OCI-LY3 (cell line): ENCODE measurements around the gene KIF6.

Source experiments
- EZH2phosphoT487 ChIP-seq: fragments of 200-600 bp; shearing (Covaris generic); IDR thresholded peaks from 2 replicates; pipeline ENCODE4 v1.6.1; 2018; ENCODE audit warnings: antibody characterized with exemption, mixed run types, low read depth
- TF ChIP-seq, protein P1 (sequence below): fragments of 200-600, 300-600 bp; sonication (generic); IDR thresholded peaks from 2 replicates; pipeline ENCODE4 v1.5.1; 2014; ENCODE audit warnings: antibody characterized with exemption, low read length, low read depth

DNA sequence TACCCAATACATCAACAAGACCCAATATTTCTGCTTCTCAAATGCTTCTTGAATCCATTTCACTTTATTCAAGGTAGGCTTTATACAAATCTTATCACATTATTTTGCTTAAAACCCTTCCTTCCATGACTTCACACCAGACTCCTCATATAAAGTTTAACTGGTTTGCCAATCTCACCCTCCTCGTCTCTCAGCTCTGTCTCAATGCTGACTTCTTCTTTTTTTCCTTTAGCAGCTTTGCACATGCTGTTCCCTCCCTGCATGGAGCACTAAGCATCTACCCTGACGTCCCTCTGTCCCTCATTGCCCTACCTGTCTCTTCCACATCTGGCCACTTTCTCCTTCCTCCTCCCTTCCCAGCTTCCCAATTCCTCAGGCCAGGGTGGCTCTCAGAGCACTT is 442.4 kb downstream of the KIF6 start:
- TF ChIP-seq, protein P1, sequence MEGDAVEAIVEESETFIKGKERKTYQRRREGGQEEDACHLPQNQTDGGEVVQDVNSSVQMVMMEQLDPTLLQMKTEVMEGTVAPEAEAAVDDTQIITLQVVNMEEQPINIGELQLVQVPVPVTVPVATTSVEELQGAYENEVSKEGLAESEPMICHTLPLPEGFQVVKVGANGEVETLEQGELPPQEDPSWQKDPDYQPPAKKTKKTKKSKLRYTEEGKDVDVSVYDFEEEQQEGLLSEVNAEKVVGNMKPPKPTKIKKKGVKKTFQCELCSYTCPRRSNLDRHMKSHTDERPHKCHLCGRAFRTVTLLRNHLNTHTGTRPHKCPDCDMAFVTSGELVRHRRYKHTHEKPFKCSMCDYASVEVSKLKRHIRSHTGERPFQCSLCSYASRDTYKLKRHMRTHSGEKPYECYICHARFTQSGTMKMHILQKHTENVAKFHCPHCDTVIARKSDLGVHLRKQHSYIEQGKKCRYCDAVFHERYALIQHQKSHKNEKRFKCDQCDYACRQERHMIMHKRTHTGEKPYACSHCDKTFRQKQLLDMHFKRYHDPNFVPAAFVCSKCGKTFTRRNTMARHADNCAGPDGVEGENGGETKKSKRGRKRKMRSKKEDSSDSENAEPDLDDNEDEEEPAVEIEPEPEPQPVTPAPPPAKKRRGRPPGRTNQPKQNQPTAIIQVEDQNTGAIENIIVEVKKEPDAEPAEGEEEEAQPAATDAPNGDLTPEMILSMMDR, result no peak
- TF ChIP-seq EZH2phosphoT487, result no peak
